Sigmoid colon (tissue), 3 donors: Measurements from ENCODE around the gene NOC3L.

Experiments used
- CTCF ChIP-seq, 4 experiments: fragments of 450-650 bp in 3 of 4; fragments of 200-600 bp in 1 of 4; IDR thresholded peaks; one replicate each; pipeline ENCODE4 v1.5.1; 2016 to 2019; ENCODE audit warnings: antibody characterized with exemption in 4 of 4, mild to moderate bottlenecking in 3 of 4, moderate library complexity in 2 of 4
- POLR2A ChIP-seq, 2 donors: fragments of 450-650 bp; IDR thresholded peaks; one replicate each; pipeline ENCODE4 v1.6.1; 2016; ENCODE audit warnings: antibody characterized with exemption in 2 of 2, mild to moderate bottlenecking in 2 of 2, moderate library complexity in 2 of 2

- TF ChIP-seq CTCF (IDR thresholded peaks at IDR 0.05) (no peak), POLR2A (IDR thresholded peaks at IDR 0.05) (no peak)
These were observed 20.8 kb upstream of the NOC3L start for GRCh38 chr10:94383530-94383929.
